NT2/D1 (cell line): Measurements from ENCODE around the gene PIR.

Source experiments
- SUZ12 ChIP-seq: IDR thresholded peaks from 2 replicates; pipeline ENCODE4 v1.6.1; 2011; ENCODE audit not compliant: insufficient read length, insufficient read depth; ENCODE audit errors: extremely low read depth
- YY1 ChIP-seq: IDR thresholded peaks from 2 replicates; pipeline ENCODE4 v1.6.1; 2011; ENCODE audit not compliant: insufficient read length, insufficient read depth
- ZNF274 ChIP-seq: IDR thresholded peaks from 2 replicates; pipeline ENCODE4 v1.6.1; 2011; ENCODE audit warnings: mild to moderate bottlenecking, low read depth, low read length

- no peak for TF ChIP-seq SUZ12
- TF ChIP-seq ZNF274: no peak
- no peak for TF ChIP-seq YY1
Measured at GRCh38 chrX:15504661-15505060, 11.5 kb upstream of the PIR start.
